ENCODE measurements around the gene AFAP1. TPM values are rescaled to one million over a fixed set of nuclear protein-coding genes. Genes with fewer than 3 reads are reported as not detected.

Gene AFAP1
- polyA plus RNA-seq, 3 donors: not detected

- Histone ChIP-seq H3K4me1 (ENCODE audit: control insufficient read depth in 1 of 2, insufficient read depth in 2 of 2, low read length in 2 of 2) (no peaks in the 10 kb centered on the region), H3K9ac (ENCODE audit: insufficient read depth, low read length, poor library complexity, severe bottlenecking) (no peak overlapping the region), H3K4me3 (replicated peaks in 1 of 3; ENCODE audit: low read depth in 2 of 3, low read length in 3 of 3) (no peak overlapping the region), H3K27me3 (ENCODE audit: control insufficient read depth in 2 of 2, insufficient read depth in 2 of 2, low read length in 2 of 2) (no peaks in the 10 kb centered on the region), H2AFZ (ENCODE audit: insufficient read depth, low read depth, low read length, poor library complexity, severe bottlenecking) (no peak overlapping the region), H3K36me3 (replicated peaks in 1 of 2; ENCODE audit: control insufficient read depth in 1 of 2, insufficient read depth in 2 of 2, low read length in 2 of 2) (no peaks in the 10 kb centered on the region), H3K79me2 (ENCODE audit: insufficient read depth, low read length) (no peaks in the 10 kb centered on the region), H4K20me1 (ENCODE audit: insufficient read depth, low read length) (no peaks in the 10 kb centered on the region), H3K4me2 (replicated peaks; ENCODE audit: extremely low read depth, low read length, poor library complexity, severe bottlenecking) (no peak overlapping the region), H3K9me3 (replicated peaks in 1 of 2; ENCODE audit: control insufficient read depth in 1 of 2, insufficient read depth in 1 of 2, low read length in 2 of 2) (no peaks in the 10 kb centered on the region), H3K27ac (ENCODE audit: low read depth in 1 of 2, low read length in 2 of 2) (no peak overlapping the region)
- Mint-ChIP-seq H3K9me3 (peaks cover 0 to 4% (median 0%) of the 10 kb centered on the region in 7 donors), H3K4me1 (peaks cover 5% of the 10 kb centered on the region), H3K4me3 (no peak overlapping the region), H3K27me3 (ENCODE audit: low read depth in 3 of 3) (peaks cover 8 to 21% (median 10%) of the 10 kb centered on the region in 3 donors), H3K36me3 (peaks cover 0 to 4% of the 10 kb centered on the region in 2 donors), H3K27ac (peak overlapping the region in 1 of 7 donors; percentile 38)
- no peak for DNase-seq
- TF ChIP-seq CTCF (IDR thresholded peaks at IDR 0.05): no peak
- intact Hi-C loops (cut with micrococcal nuclease): no loop called here
- 80% methylated on average over 8 of the region's 9 CpGs for WGBS (ENCODE audit: insufficient coverage)
Measured at GRCh38 chr4:7760228-7760627, 179.4 kb downstream of the AFAP1 start.

DNA sequence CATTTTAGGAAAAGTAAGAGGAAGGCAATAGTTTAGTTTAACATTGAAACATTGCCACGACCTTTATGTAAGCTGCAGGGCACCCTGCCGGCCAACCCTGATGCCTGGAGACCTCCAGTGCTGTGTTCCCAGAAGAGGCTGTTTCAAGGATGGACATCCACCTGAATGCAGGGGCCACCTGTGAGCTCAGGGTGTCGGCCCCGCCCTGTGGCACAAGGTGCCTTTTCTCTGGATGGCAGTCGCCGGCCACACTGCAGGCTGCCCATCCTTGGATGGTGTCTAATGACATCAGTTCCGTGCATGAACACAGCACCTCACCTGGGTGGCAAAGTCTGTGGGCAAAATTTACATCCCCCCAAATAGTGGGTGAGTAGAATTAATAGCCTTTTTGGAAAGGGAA lies 180.0 kb downstream of the AFAP1 start:
- Histone ChIP-seq H3K4me3 (replicated peaks in 1 of 3; ENCODE audit: low read depth in 2 of 3, low read length in 3 of 3) (no peak overlapping the region), H3K27me3 (ENCODE audit: control insufficient read depth in 2 of 2, insufficient read depth in 2 of 2, low read length in 2 of 2) (no peaks in the 10 kb centered on the region), H3K4me1 (ENCODE audit: control insufficient read depth in 1 of 2, insufficient read depth in 2 of 2, low read length in 2 of 2) (no peaks in the 10 kb centered on the region), H2AFZ (ENCODE audit: insufficient read depth, low read depth, low read length, poor library complexity, severe bottlenecking) (no peak overlapping the region), H3K9ac (ENCODE audit: insufficient read depth, low read length, poor library complexity, severe bottlenecking) (no peak overlapping the region), H3K79me2 (ENCODE audit: insufficient read depth, low read length) (no peaks in the 10 kb centered on the region), H3K27ac (ENCODE audit: low read depth in 1 of 2, low read length in 2 of 2) (no peak overlapping the region), H4K20me1 (ENCODE audit: insufficient read depth, low read length) (no peaks in the 10 kb centered on the region), H3K4me2 (replicated peaks; ENCODE audit: extremely low read depth, low read length, poor library complexity, severe bottlenecking) (no peak overlapping the region), H3K36me3 (replicated peaks in 1 of 2; ENCODE audit: control insufficient read depth in 1 of 2, insufficient read depth in 2 of 2, low read length in 2 of 2) (no peaks in the 10 kb centered on the region), H3K9me3 (replicated peaks in 1 of 2; ENCODE audit: control insufficient read depth in 1 of 2, insufficient read depth in 1 of 2, low read length in 2 of 2) (no peaks in the 10 kb centered on the region)
- no peak for DNase-seq
- H3K4me1 Mint-ChIP-seq: peaks cover 5% of the 10 kb centered on the region
- H3K27ac Mint-ChIP-seq: no peak overlapping the region
- WGBS (ENCODE audit: insufficient coverage): 88% methylated on average over 6 of the region's 7 CpGs
- no peak for TF ChIP-seq CTCF (IDR thresholded peaks at IDR 0.05)
- H3K27me3 Mint-ChIP-seq (ENCODE audit: low read depth in 3 of 3): peaks cover 8 to 20% (median 11%) of the 10 kb centered on the region in 3 donors
- H3K9me3 Mint-ChIP-seq: peaks cover 0 to 4% (median 0%) of the 10 kb centered on the region in 7 donors
- intact Hi-C loops (cut with micrococcal nuclease): no loop called here
- H3K4me3 Mint-ChIP-seq: no peak overlapping the region
- H3K36me3 Mint-ChIP-seq: peaks cover 0 to 4% of the 10 kb centered on the region in 2 donors
